SU-DHL-6 (cell line): ENCODE measurements around the gene TSSK3.

Experiments used
- H2AFZ ChIP-seq: fragments of 200-600 bp; sonication (generic); 2 replicates; pipeline ENCODE4 v1.6.1; 2014; ENCODE audit warnings: low read depth, mild to moderate bottlenecking, moderate library complexity, mixed read lengths, antibody characterized with exemption, low read length; ENCODE audit not compliant: severe bottlenecking
- H3F3A ChIP-seq: fragments of 200-600 bp; shearing (Covaris generic); 2 replicates; pipeline ENCODE4 v1.6.0; 2016; ENCODE audit warnings: antibody characterized with exemption, mild to moderate bottlenecking; ENCODE audit not compliant: insufficient read depth
- H3K27ac ChIP-seq: fragments of 200-600 bp; sonication (generic); 2 replicates; pipeline ENCODE4 v1.5.1; 2016; ENCODE audit warnings: low read depth, mild to moderate bottlenecking, low read length, moderate library complexity, mixed read lengths
- H3K27me3 ChIP-seq: fragments of 200-600 bp; sonication (generic), shearing (Covaris generic); 2 replicates; pipeline ENCODE4 v1.6.0; 2014; ENCODE audit warnings: mild to moderate bottlenecking, low read length
- H3K36me3 ChIP-seq: fragments of 200-600 bp; sonication (generic); 2 replicates; pipeline ENCODE4 v1.6.1; 2014; ENCODE audit warnings: mild to moderate bottlenecking, low read length, mixed read lengths
- H3K4me2 ChIP-seq: fragments of 300-600, 200-600 bp; shearing (Covaris generic), sonication (generic); 2 replicates; pipeline ENCODE4 v1.6.0; 2014; ENCODE audit warnings: low read length, low read depth, mild to moderate bottlenecking; ENCODE audit not compliant: poor library complexity, severe bottlenecking
- H3K4me3 ChIP-seq: fragments of 200-600 bp; sonication (generic); 2 replicates; pipeline ENCODE4 v1.5.1; 2014; ENCODE audit warnings: antibody characterized with exemption, low read length, mild to moderate bottlenecking, mixed read lengths; ENCODE audit not compliant: insufficient read depth, poor library complexity, severe bottlenecking
- H3K79me2 ChIP-seq: fragments of 200-600 bp; sonication (generic); 2 replicates; pipeline ENCODE4 v1.6.1; 2014; ENCODE audit warnings: mild to moderate bottlenecking, low read length, moderate library complexity; ENCODE audit not compliant: insufficient read depth
- H3K9ac ChIP-seq: fragments of 200-600 bp; sonication (generic); 2 replicates; pipeline ENCODE4 v1.7.0; 2014; ENCODE audit warnings: mild to moderate bottlenecking, low read length
- H3K9me2 ChIP-seq: fragments of 200-600 bp; sonication (generic); replicated peaks from 2 replicates; pipeline ENCODE4 v1.6.1; 2014; ENCODE audit warnings: low read length; ENCODE audit not compliant: insufficient read depth
- H3K9me3 ChIP-seq: fragments of 200-600 bp; sonication (generic); 2 replicates; pipeline ENCODE4 v1.6.1; 2014; ENCODE audit warnings: low read length, mixed read lengths; ENCODE audit not compliant: insufficient read depth
- H4K20me1 ChIP-seq: fragments of 200-600 bp; sonication (generic); 2 replicates; pipeline ENCODE4 v1.6.1; 2014; ENCODE audit warnings: low read depth, mild to moderate bottlenecking, antibody characterized with exemption, low read length, moderate library complexity, mixed read lengths
- CTCF ChIP-seq: fragments of 200-600 bp; sonication (generic); IDR thresholded peaks from one replicate; pipeline ENCODE4 v1.5.1; 2017; ENCODE audit warnings: antibody characterized with exemption, mild to moderate bottlenecking, low read length, moderate library complexity; ENCODE audit not compliant: insufficient read depth, poor library complexity, severe bottlenecking
- EZH2phosphoT487 ChIP-seq: fragments of 200-600 bp; sonication (generic), shearing (Covaris generic); conservative IDR thresholded peaks from 2 replicates; pipeline ENCODE4 v1.6.1; 2018; ENCODE audit warnings: mild to moderate bottlenecking, antibody characterized with exemption, low read length, moderate library complexity, mixed read lengths

Gene TSSK3

GRCh38 chr1:32358435-32358834 lies 3.9 kb upstream of the TSSK3 start:
- Histone ChIP-seq H3K9ac (no peak overlapping the region), H3K79me2 (no peaks in the 10 kb centered on the region), H4K20me1 (no peaks in the 10 kb centered on the region), H3K9me3 (no peaks in the 10 kb centered on the region), H3F3A (no peaks in the 10 kb centered on the region), H3K9me2 (no peaks in the 10 kb centered on the region), H3K4me3 (no peak overlapping the region), H3K27ac (no peak overlapping the region), H3K36me3 (no peaks in the 10 kb centered on the region), H3K4me2 (no peak overlapping the region), H2AFZ (no peak overlapping the region), H3K27me3 (no peaks in the 10 kb centered on the region)
- TF ChIP-seq CTCF = no peak
- no peak for TF ChIP-seq EZH2phosphoT487

- TF ChIP-seq EZH2phosphoT487 (no peak), CTCF (no peak)
- H3K9me2 ChIP-seq = no peaks in the 10 kb centered on the region
- no peak overlapping the region for H3K27ac ChIP-seq
- no peak overlapping the region for H3K4me2 ChIP-seq
- H2AFZ ChIP-seq = no peak overlapping the region
- H3K27me3 ChIP-seq = no peaks in the 10 kb centered on the region
- H3K79me2 ChIP-seq = no peaks in the 10 kb centered on the region
- no peaks in the 10 kb centered on the region for H3K36me3 ChIP-seq
- no peaks in the 10 kb centered on the region for H4K20me1 ChIP-seq
- H3K9me3 ChIP-seq = no peaks in the 10 kb centered on the region
- H3F3A ChIP-seq = no peaks in the 10 kb centered on the region
- no peak overlapping the region for H3K9ac ChIP-seq
- no peak overlapping the region for H3K4me3 ChIP-seq
Observed at GRCh38 chr1:32361308-32361673, 1.0 kb upstream of the TSSK3 start.

GRCh38 chr1:32361674-32362473 lies 465 bp upstream of the TSSK3 start:
- Histone ChIP-seq H3K9me3 (no peaks in the 10 kb centered on the region), H3K9ac (no peak overlapping the region), H3K4me2 (no peak overlapping the region), H4K20me1 (no peaks in the 10 kb centered on the region), H3F3A (no peaks in the 10 kb centered on the region), H3K36me3 (no peaks in the 10 kb centered on the region), H3K4me3 (no peak overlapping the region), H2AFZ (no peak overlapping the region), H3K27me3 (no peaks in the 10 kb centered on the region), H3K27ac (no peak overlapping the region), H3K79me2 (no peaks in the 10 kb centered on the region), H3K9me2 (no peaks in the 10 kb centered on the region)
- TF ChIP-seq EZH2phosphoT487 = no peak
- TF ChIP-seq CTCF = no peak
